A673 (cell line): ENCODE results near the gene SLIT1.

Experiments used
- EZH2 ChIP-seq: fragments of 200-600 bp; sonication (generic); IDR thresholded peaks from 2 replicates; pipeline ENCODE4 v1.6.1; 2017; ENCODE audit warnings: borderline replicate concordance, low read depth, mild to moderate bottlenecking, mixed read lengths, antibody characterized with exemption, low read length; ENCODE audit not compliant: poor library complexity, severe bottlenecking
- TF ChIP-seq, protein P1 (sequence below): fragments of 300-800, 200-600 bp; sonication (generic); conservative IDR thresholded peaks from 2 replicates; pipeline ENCODE4 v1.5.1; 2017; ENCODE audit warnings: low read depth, mild to moderate bottlenecking, antibody characterized with exemption, low read length, moderate library complexity, mixed read lengths

DNA sequence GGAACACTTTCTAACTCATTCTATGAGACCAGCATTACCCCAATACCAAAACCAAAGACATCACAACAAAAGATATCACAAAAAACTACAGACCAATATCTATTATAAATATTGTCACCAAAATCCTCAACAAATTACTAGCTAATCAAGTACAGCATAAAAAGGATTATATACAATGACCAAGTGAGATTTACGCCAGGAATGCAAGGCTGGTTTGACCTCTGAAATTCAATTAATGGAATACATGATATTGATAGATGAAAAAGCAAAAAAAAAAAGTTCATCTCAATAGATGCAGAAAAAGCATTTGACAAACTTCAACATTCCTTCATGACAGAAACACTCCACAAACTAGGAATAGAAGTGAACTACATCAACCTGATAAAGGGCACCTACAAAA is 178.3 kb downstream of the SLIT1 start:
- TF ChIP-seq, protein P1, sequence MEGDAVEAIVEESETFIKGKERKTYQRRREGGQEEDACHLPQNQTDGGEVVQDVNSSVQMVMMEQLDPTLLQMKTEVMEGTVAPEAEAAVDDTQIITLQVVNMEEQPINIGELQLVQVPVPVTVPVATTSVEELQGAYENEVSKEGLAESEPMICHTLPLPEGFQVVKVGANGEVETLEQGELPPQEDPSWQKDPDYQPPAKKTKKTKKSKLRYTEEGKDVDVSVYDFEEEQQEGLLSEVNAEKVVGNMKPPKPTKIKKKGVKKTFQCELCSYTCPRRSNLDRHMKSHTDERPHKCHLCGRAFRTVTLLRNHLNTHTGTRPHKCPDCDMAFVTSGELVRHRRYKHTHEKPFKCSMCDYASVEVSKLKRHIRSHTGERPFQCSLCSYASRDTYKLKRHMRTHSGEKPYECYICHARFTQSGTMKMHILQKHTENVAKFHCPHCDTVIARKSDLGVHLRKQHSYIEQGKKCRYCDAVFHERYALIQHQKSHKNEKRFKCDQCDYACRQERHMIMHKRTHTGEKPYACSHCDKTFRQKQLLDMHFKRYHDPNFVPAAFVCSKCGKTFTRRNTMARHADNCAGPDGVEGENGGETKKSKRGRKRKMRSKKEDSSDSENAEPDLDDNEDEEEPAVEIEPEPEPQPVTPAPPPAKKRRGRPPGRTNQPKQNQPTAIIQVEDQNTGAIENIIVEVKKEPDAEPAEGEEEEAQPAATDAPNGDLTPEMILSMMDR, result no peak
- no peak for TF ChIP-seq EZH2
